Trophoblast cell (in vitro differentiated cells and primary cell): Measurements from ENCODE around the gene CDKAL1.

Experiments used
- DNase-seq, 2 donors: peaks; one replicate each; pipeline ENCODE4 v3.0.0-alpha.2; 2016
- H2AFZ ChIP-seq: 2 replicates; pipeline ENCODE4 v1.6.1; 2013; ENCODE audit warnings: low read length, moderate library complexity, mild to moderate bottlenecking; ENCODE audit not compliant: insufficient read depth, poor library complexity
- H2AK5ac ChIP-seq: 2 replicates; pipeline ENCODE4 v1.6.1; 2013; ENCODE audit warnings: mild to moderate bottlenecking, low read length
- H2BK120ac ChIP-seq: 2 replicates; pipeline ENCODE4 v1.6.1; 2013; ENCODE audit warnings: low read length, mild to moderate bottlenecking, moderate library complexity; ENCODE audit not compliant: insufficient read depth, poor library complexity
- H2BK12ac ChIP-seq: 2 replicates; pipeline ENCODE4 v1.6.1; 2013; ENCODE audit warnings: mild to moderate bottlenecking, low read length, moderate library complexity
- H2BK5ac ChIP-seq: 2 replicates; pipeline ENCODE4 v1.6.1; 2013; ENCODE audit warnings: low read length, low read depth, moderate library complexity, mild to moderate bottlenecking; ENCODE audit not compliant: poor library complexity
- H3K14ac ChIP-seq: 2 replicates; pipeline ENCODE4 v1.6.1; 2013; ENCODE audit warnings: mild to moderate bottlenecking, low read length
- H3K18ac ChIP-seq: 2 replicates; pipeline ENCODE4 v1.6.1; 2013; ENCODE audit warnings: mild to moderate bottlenecking, low read length
- H3K23ac ChIP-seq: 2 replicates; pipeline ENCODE4 v1.6.1; 2013; ENCODE audit warnings: low read length
- H3K27ac ChIP-seq: 2 replicates; pipeline ENCODE4 v1.5.1; 2013; ENCODE audit warnings: low read depth, mild to moderate bottlenecking, inconsistent platforms, low read length, moderate library complexity
- H3K27me3 ChIP-seq: 2 replicates; pipeline ENCODE4 v1.6.1; 2013; ENCODE audit warnings: inconsistent platforms, mild to moderate bottlenecking, low read length, moderate library complexity; ENCODE audit not compliant: insufficient read depth
- H3K36me3 ChIP-seq, 2 experiments: 1 replicate in 1 of 2; 2 replicates in 1 of 2; pipeline ENCODE4 v1.6.1; 2013; ENCODE audit warnings: low read length in 2 of 2, mild to moderate bottlenecking in 2 of 2, moderate library complexity in 1 of 2; ENCODE audit not compliant: insufficient read depth in 2 of 2, control insufficient read depth in 1 of 2
- H3K4ac ChIP-seq: 2 replicates; pipeline ENCODE4 v1.6.1; 2013; ENCODE audit warnings: low read depth, mild to moderate bottlenecking, low read length, moderate library complexity
- H3K4me1 ChIP-seq, 2 experiments: 1 replicate in 1 of 2; 2 replicates in 1 of 2; pipeline ENCODE4 v1.6.1; 2013; ENCODE audit warnings: low read length in 2 of 2, mild to moderate bottlenecking in 2 of 2, moderate library complexity in 1 of 2; ENCODE audit not compliant: insufficient read depth in 2 of 2, control insufficient read depth in 1 of 2
- H3K4me2 ChIP-seq: 2 replicates; pipeline ENCODE4 v1.6.1; 2013; ENCODE audit warnings: inconsistent platforms, mild to moderate bottlenecking, low read length, moderate library complexity
- H3K4me3 ChIP-seq: 2 replicates; pipeline ENCODE4 v1.5.1; 2013; ENCODE audit warnings: mild to moderate bottlenecking, low read depth, low read length, inconsistent platforms
- H3K79me1 ChIP-seq: one replicate; pipeline ENCODE4 v1.6.1; 2013; ENCODE audit warnings: low read length
- H3K79me2 ChIP-seq: 2 replicates; pipeline ENCODE4 v1.6.1; 2013; ENCODE audit warnings: low read length, mild to moderate bottlenecking; ENCODE audit not compliant: control insufficient read depth, insufficient read depth, poor library complexity
- H3K9ac ChIP-seq: 2 replicates; pipeline ENCODE4 v1.6.1; 2013; ENCODE audit warnings: mild to moderate bottlenecking, low read length
- H3K9me3 ChIP-seq: 2 replicates; pipeline ENCODE4 v1.6.1; 2013; ENCODE audit warnings: low read depth, mild to moderate bottlenecking, control low read depth, inconsistent platforms, low read length; ENCODE audit not compliant: insufficient read depth
- H4K12ac ChIP-seq: 2 replicates; pipeline ENCODE4 v1.6.1; 2013; ENCODE audit warnings: low read depth, mild to moderate bottlenecking, low read length, moderate library complexity
- H4K8ac ChIP-seq: 2 replicates; pipeline ENCODE4 v1.6.1; 2013; ENCODE audit warnings: low read depth, mild to moderate bottlenecking, low read length, moderate library complexity
- H4K91ac ChIP-seq: one replicate; pipeline ENCODE4 v1.6.1; 2013; ENCODE audit warnings: low read depth, mild to moderate bottlenecking, low read length, moderate library complexity
- WGBS: extraction: QIAGEN DNeasy Blood & Tissue Kit; methylation state at CpG from one replicate; pipeline ENCODE4 v1.1.7; 2013; ENCODE audit warnings: missing lambda C conversion rate; ENCODE audit not compliant: insufficient read length, insufficient coverage; ENCODE audit errors: extremely low coverage; 5-methylcytosine and 5-hydroxymethylcytosine counted together

The CDKAL1 gene

GRCh38 chr6:20660534-20660933, 126.3 kb downstream of the CDKAL1 start:
- Histone ChIP-seq H2BK5ac (no peak overlapping the region), H2AFZ (no peak overlapping the region), H3K4me1 (no peaks in the 10 kb centered on the region), H3K27me3 (no peaks in the 10 kb centered on the region), H3K9ac (no peak overlapping the region), H3K27ac (no peak overlapping the region), H3K14ac (no peak overlapping the region), H3K79me2 (no peaks in the 10 kb centered on the region), H3K23ac (no peak overlapping the region), H3K18ac (no peak overlapping the region), H3K79me1 (no peaks in the 10 kb centered on the region), H3K36me3 (no peaks in the 10 kb centered on the region), H4K8ac (no peak overlapping the region), H2BK120ac (no peak overlapping the region), H3K9me3 (no peaks in the 10 kb centered on the region), H4K12ac (no peak overlapping the region), H2AK5ac (no peak overlapping the region), H3K4ac (no peak overlapping the region), H3K4me3 (no peak overlapping the region), H2BK12ac (no peak overlapping the region), H3K4me2 (no peak overlapping the region), H4K91ac (no peak overlapping the region)
- DNase-seq: peak in 1 of 2 donors; percentile 46
- WGBS: no CpG with 5 or more reads among the region's 3 CpGs

- Histone ChIP-seq H4K12ac (no peak overlapping the region), H2BK12ac (no peak overlapping the region)
Observed at GRCh38 chr6:20661721-20662120, 127.5 kb downstream of the CDKAL1 start.

GRCh38 chr6:20664250-20664649, 130.0 kb downstream of the CDKAL1 start:
- no peak for DNase-seq
- H2AK5ac ChIP-seq: no peak overlapping the region
- no peak overlapping the region for H4K91ac ChIP-seq
- no peaks in the 10 kb centered on the region for H3K4me1 ChIP-seq
- no peaks in the 10 kb centered on the region for H3K79me1 ChIP-seq
- H3K9ac ChIP-seq: no peak overlapping the region
- H2BK12ac ChIP-seq: no peak overlapping the region
- no peak overlapping the region for H2BK120ac ChIP-seq
- no peak overlapping the region for H3K18ac ChIP-seq
- H2BK5ac ChIP-seq: no peak overlapping the region
- no peak overlapping the region for H3K4me2 ChIP-seq
- no peaks in the 10 kb centered on the region for H3K79me2 ChIP-seq
- no peak overlapping the region for H4K8ac ChIP-seq
- no peak overlapping the region for H3K23ac ChIP-seq
- no CpG with 5 or more reads among the region's 1 CpG for WGBS
- H3K36me3 ChIP-seq: no peaks in the 10 kb centered on the region
- no peak overlapping the region for H2AFZ ChIP-seq
- H4K12ac ChIP-seq: no peak overlapping the region
- H3K4ac ChIP-seq: no peak overlapping the region
- H3K4me3 ChIP-seq: no peak overlapping the region
- no peaks in the 10 kb centered on the region for H3K27me3 ChIP-seq
- H3K14ac ChIP-seq: no peak overlapping the region
- no peak overlapping the region for H3K27ac ChIP-seq
- no peaks in the 10 kb centered on the region for H3K9me3 ChIP-seq

More at GRCh38 chr6:20661721-20662120, 127.5 kb downstream of the CDKAL1 start:
- H2BK5ac ChIP-seq: no peak overlapping the region
- H3K4me2 ChIP-seq: no peak overlapping the region
- H3K4me1 ChIP-seq: no peaks in the 10 kb centered on the region
- H4K91ac ChIP-seq: no peak overlapping the region
- H4K8ac ChIP-seq: no peak overlapping the region
- H2AK5ac ChIP-seq: no peak overlapping the region
- no peaks in the 10 kb centered on the region for H3K9me3 ChIP-seq
- H3K36me3 ChIP-seq: no peaks in the 10 kb centered on the region
- no peak overlapping the region for H3K27ac ChIP-seq
- no peaks in the 10 kb centered on the region for H3K79me1 ChIP-seq
- no peak overlapping the region for H3K14ac ChIP-seq
- no peak for DNase-seq
- H3K9ac ChIP-seq: no peak overlapping the region
- H2AFZ ChIP-seq: no peak overlapping the region
- no peak overlapping the region for H3K4me3 ChIP-seq
- no peak overlapping the region for H2BK120ac ChIP-seq
- H3K4ac ChIP-seq: no peak overlapping the region
- H3K18ac ChIP-seq: no peak overlapping the region
- H3K79me2 ChIP-seq: no peaks in the 10 kb centered on the region
- no peaks in the 10 kb centered on the region for H3K27me3 ChIP-seq
- no peak overlapping the region for H3K23ac ChIP-seq

GRCh38 chr6:20665290-20665689, 131.0 kb downstream of the CDKAL1 start:
- Histone ChIP-seq H3K4me1 (no peaks in the 10 kb centered on the region), H2AFZ (no peak overlapping the region), H3K36me3 (no peaks in the 10 kb centered on the region), H3K4ac (no peak overlapping the region), H2BK5ac (no peak overlapping the region), H3K9me3 (no peaks in the 10 kb centered on the region), H3K4me3 (no peak overlapping the region), H3K27me3 (no peaks in the 10 kb centered on the region), H2BK12ac (no peak overlapping the region), H4K8ac (no peak overlapping the region), H3K23ac (no peak overlapping the region), H3K18ac (no peak overlapping the region), H3K4me2 (no peak overlapping the region), H4K12ac (no peak overlapping the region), H3K9ac (no peak overlapping the region), H3K14ac (no peak overlapping the region), H4K91ac (no peak overlapping the region), H3K79me2 (no peaks in the 10 kb centered on the region), H2BK120ac (no peak overlapping the region), H3K27ac (no peak overlapping the region), H2AK5ac (no peak overlapping the region), H3K79me1 (no peaks in the 10 kb centered on the region)
- no peak for DNase-seq
- no CpG with 5 or more reads among the region's 2 CpGs for WGBS
